Lower leg skin (tissue), 3 donors: ENCODE measurements around the gene ZNF57.

Experiments
- CTCF ChIP-seq, 3 donors: fragments of 450-650 bp; IDR thresholded peaks; one replicate each; pipeline ENCODE4 v1.5.1; 2016; ENCODE audit warnings: antibody characterized with exemption in 3 of 3, mild to moderate bottlenecking in 3 of 3, moderate library complexity in 2 of 3
- POLR2A ChIP-seq, 2 donors: fragments of 450-650 bp; IDR thresholded peaks; one replicate each; pipeline ENCODE4 v1.6.1; 2016 to 2017; ENCODE audit warnings: antibody characterized with exemption in 2 of 2, mild to moderate bottlenecking in 1 of 2, moderate library complexity in 1 of 2

- no peak for TF ChIP-seq CTCF (IDR thresholded peaks at IDR 0.05)
- TF ChIP-seq POLR2A (IDR thresholded peaks at IDR 0.05) = no peak
These were observed 59.4 kb downstream of the ZNF57 start for GRCh38 chr19:2960120-2960519.
